ENCODE measurements around the gene SLC25A47.

DNA sequence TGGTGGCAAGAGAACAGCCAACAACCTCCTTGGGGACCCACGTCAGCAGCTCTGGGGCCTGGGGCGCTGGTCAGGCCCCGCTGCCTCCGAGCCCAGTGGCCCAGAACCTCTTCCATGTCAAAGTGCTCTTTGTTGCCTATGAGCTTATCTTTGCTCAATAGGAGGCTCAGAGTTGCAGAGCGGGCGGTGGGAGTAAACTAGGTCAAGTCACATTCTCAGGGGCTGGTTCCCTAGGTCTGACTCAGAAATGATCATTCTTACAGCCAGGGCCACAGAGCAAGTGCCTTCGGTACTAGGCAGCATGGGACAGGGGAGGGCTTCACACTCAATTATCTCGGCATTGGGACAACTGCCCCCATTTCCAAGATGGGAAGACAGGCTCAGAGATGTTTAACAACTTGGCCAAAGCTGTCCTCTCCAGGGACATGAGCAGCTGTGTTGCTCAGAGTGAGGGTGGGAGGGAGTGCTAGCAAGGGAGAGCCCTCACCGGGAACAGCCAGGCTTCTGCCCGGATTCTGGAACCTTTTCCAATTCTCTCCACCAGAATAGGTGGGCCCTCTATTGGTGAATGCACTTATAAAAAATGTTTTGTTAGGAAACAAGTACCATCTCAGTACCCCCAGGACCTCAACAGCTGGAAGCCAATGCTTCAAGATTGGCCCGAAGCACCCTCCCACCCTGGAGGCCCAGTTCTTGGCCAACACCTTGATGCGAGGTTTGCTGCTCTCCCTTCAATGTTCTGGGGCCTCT, 28.8 kb upstream of the SLC25A47 start:
- no peak for TF ChIP-seq POLR2A (IDR thresholded peaks at IDR 0.05; ENCODE audit: low read depth, low read length)
- TF ChIP-seq FOS (IDR thresholded peaks at IDR 0.05; ENCODE audit: borderline replicate concordance, insufficient read depth, low read length): no peak
